VCaP (cell line): ENCODE data around the gene TP53I3.

Source experiments
- H3K27ac ChIP-seq: fragments of 450-650 bp; 2 replicates; pipeline ENCODE4 v1.5.1; 2017
- CTCF ChIP-seq: fragments of 450-650 bp; conservative IDR thresholded peaks from 2 replicates; pipeline ENCODE4 v1.5.1; 2017; ENCODE audit warnings: mild to moderate bottlenecking, moderate library complexity

Gene TP53I3

GRCh38 chr2:24065341-24065740 lies 19.3 kb downstream of the TP53I3 start:
- TF ChIP-seq CTCF = no peak
- H3K27ac ChIP-seq = no peak overlapping the region

GRCh38 chr2:24058564-24059271 lies 25.9 kb downstream of the TP53I3 start:
- H3K27ac ChIP-seq = no peak overlapping the region
- TF ChIP-seq CTCF = no peak

- no peak overlapping the region for H3K27ac ChIP-seq
- TF ChIP-seq CTCF = no peak
Observed at GRCh38 chr2:24055750-24056149, 28.9 kb downstream of the TP53I3 start.

GRCh38 chr2:24054366-24055010 lies 30.1 kb downstream of the TP53I3 start:
- no peak for TF ChIP-seq CTCF
- no peak overlapping the region for H3K27ac ChIP-seq

- no peak for TF ChIP-seq CTCF
- H3K27ac ChIP-seq = peak overlapping the region; percentile 63; the same call in 1 of the 2 replicates
Observed at GRCh38 chr2:24052951-24053350, 31.7 kb downstream of the TP53I3 start.

- peak overlapping the region; percentile 63 for H3K27ac ChIP-seq
- no peak for TF ChIP-seq CTCF
Observed at GRCh38 chr2:24051833-24052232, 32.8 kb downstream of the TP53I3 start.

GRCh38 chr2:24050041-24050979 lies 34.3 kb downstream of the TP53I3 start:
- H3K27ac ChIP-seq = peak overlapping the region; percentile 63
- TF ChIP-seq CTCF = no peak
